Measurements from ENCODE around the gene TP73. TPM values are rescaled to one million over a fixed set of nuclear protein-coding genes. Genes with fewer than 3 reads are reported as not detected.

The TP73 gene
- total and polyA plus RNA-seq, 2 donors (not counting 1 experiment from before 2014, with no cell fraction given) = 1.2 to 2.4 TPM

GRCh38 chr1:3707939-3708328 lies 55.6 kb downstream of the TP73 start:
- no peak for ATAC-seq (ENCODE audit: low read depth)
- H3K4me1 ChIP-seq (ENCODE audit: control insufficient read depth in 2 of 2, insufficient read depth in 2 of 2, low read length in 2 of 2) = peaks cover 11 to 12% of the 10 kb centered on the region in 2 donors
- intact Hi-C loops (cut with micrococcal nuclease) = no loop called here

GRCh38 chr1:3708791-3709190 lies 56.5 kb downstream of the TP73 start:
- Histone ChIP-seq H2AFZ (ENCODE audit: insufficient read depth, low read depth, low read length, poor library complexity, severe bottlenecking) (no peak overlapping the region), H4K20me1 (ENCODE audit: control insufficient read depth, insufficient read depth, low read length, poor library complexity, severe bottlenecking) (no peaks in the 10 kb centered on the region), H3K79me2 (ENCODE audit: control insufficient read depth, insufficient read depth, low read length) (no peaks in the 10 kb centered on the region), H3K4me3 (ENCODE audit: control extremely low read depth in 1 of 5, extremely low read depth in 1 of 5, insufficient read depth in 1 of 5, low read depth in 2 of 5, low read length in 4 of 5) (no peak overlapping the region), H3K9ac (ENCODE audit: low read length) (no peak overlapping the region), H3K36me3 (replicated peaks in 1 of 2; ENCODE audit: control extremely low read depth in 1 of 2, control insufficient read depth in 1 of 2, extremely low read depth in 1 of 2, insufficient read depth in 2 of 2, low read length in 1 of 2) (no peaks in the 10 kb centered on the region), H3K4me1 (ENCODE audit: control insufficient read depth in 2 of 2, insufficient read depth in 2 of 2, low read length in 2 of 2) (peaks cover 7% of the 10 kb centered on the region in 2 donors), H3K4me2 (replicated peaks; ENCODE audit: low read depth, low read length, poor library complexity, severe bottlenecking) (no peak overlapping the region), H3K27ac (ENCODE audit: low read length in 2 of 2) (no peak overlapping the region), H3K27me3 (replicated peaks in 1 of 4; ENCODE audit: control extremely low read depth in 1 of 4, control insufficient read depth in 3 of 4, insufficient read depth in 4 of 4, low read length in 3 of 4) (peaks cover 0 to 17% (median 0%) of the 10 kb centered on the region in 4 experiments), H3K9me3 (ENCODE audit: control extremely low read depth in 1 of 3, control insufficient read depth in 2 of 3, insufficient read depth in 1 of 3, low read length in 2 of 3) (no peaks in the 10 kb centered on the region)
- ChIA-PET POLR2A (no interaction called here), CTCF (interaction anchor here (0.7 to 1.7 kb wide), 2 partner anchors 12 to 13 kb away, joined by 3 to 5 read pairs; no protein-coding TSS in a partner anchor)
- ATAC-seq (ENCODE audit: low read depth) (no peak), DNase-seq (no peak)
- intact Hi-C loops (cut with micrococcal nuclease) = no loop called here
- Mint-ChIP-seq H3K4me3 (no peak overlapping the region), H3K27ac (no peak overlapping the region), H3K27me3 (peaks cover 22% of the 10 kb centered on the region), H3K4me1 (peaks cover 4% of the 10 kb centered on the region), H3K9me3 (ENCODE audit: insufficient read depth) (no peaks in the 10 kb centered on the region)
- 23% methylated on average over 18 of the region's 19 CpGs for WGBS (ENCODE audit: insufficient coverage)
- TF ChIP-seq CTCF (IDR thresholded peaks at IDR 0.05) = no peak

More at GRCh38 chr1:3707939-3708328, 55.6 kb downstream of the TP73 start:
- Histone ChIP-seq H3K27me3 (replicated peaks in 1 of 4; ENCODE audit: control extremely low read depth in 1 of 4, control insufficient read depth in 3 of 4, insufficient read depth in 4 of 4, low read length in 3 of 4) (peaks cover 0 to 17% (median 0%) of the 10 kb centered on the region in 4 experiments), H3K79me2 (ENCODE audit: control insufficient read depth, insufficient read depth, low read length) (no peaks in the 10 kb centered on the region), H3K9ac (ENCODE audit: low read length) (no peak overlapping the region), H3K9me3 (ENCODE audit: control extremely low read depth in 1 of 3, control insufficient read depth in 2 of 3, insufficient read depth in 1 of 3, low read length in 2 of 3) (no peaks in the 10 kb centered on the region), H3K4me3 (ENCODE audit: control extremely low read depth in 1 of 5, extremely low read depth in 1 of 5, insufficient read depth in 1 of 5, low read depth in 2 of 5, low read length in 4 of 5) (no peak overlapping the region), H2AFZ (ENCODE audit: insufficient read depth, low read depth, low read length, poor library complexity, severe bottlenecking) (no peak overlapping the region), H3K36me3 (replicated peaks in 1 of 2; ENCODE audit: control extremely low read depth in 1 of 2, control insufficient read depth in 1 of 2, extremely low read depth in 1 of 2, insufficient read depth in 2 of 2, low read length in 1 of 2) (no peaks in the 10 kb centered on the region), H3K4me2 (replicated peaks; ENCODE audit: low read depth, low read length, poor library complexity, severe bottlenecking) (no peak overlapping the region), H4K20me1 (ENCODE audit: control insufficient read depth, insufficient read depth, low read length, poor library complexity, severe bottlenecking) (no peaks in the 10 kb centered on the region), H3K27ac (ENCODE audit: low read length in 2 of 2) (no peak overlapping the region)
- ChIA-PET CTCF (interaction anchor here (1.7 kb wide), 1 partner anchor 13 kb away, joined by 5 read pairs; no protein-coding TSS in a partner anchor), POLR2A (no interaction called here)
- 80% methylated on average over 11 of the region's 11 CpGs for WGBS (ENCODE audit: insufficient coverage)
- H3K9me3 Mint-ChIP-seq (ENCODE audit: insufficient read depth) = no peaks in the 10 kb centered on the region
- no peak overlapping the region for H3K27ac Mint-ChIP-seq
- peaks cover 7% of the 10 kb centered on the region for H3K4me1 Mint-ChIP-seq
- DNase-seq = no peak
- peaks cover 22% of the 10 kb centered on the region for H3K27me3 Mint-ChIP-seq
- no peak overlapping the region for H3K4me3 Mint-ChIP-seq
- TF ChIP-seq CTCF (IDR thresholded peaks at IDR 0.05) = no peak
- TF ChIP-seq EZH2 (IDR thresholded peaks at IDR 0.05; ENCODE audit: borderline replicate concordance, insufficient read depth, low read depth, low read length, poor library complexity, severe bottlenecking) = no peak

All from B cell (primary cell).